ENCODE results near the gene HSBP1L1.

Gene HSBP1L1

DNA sequence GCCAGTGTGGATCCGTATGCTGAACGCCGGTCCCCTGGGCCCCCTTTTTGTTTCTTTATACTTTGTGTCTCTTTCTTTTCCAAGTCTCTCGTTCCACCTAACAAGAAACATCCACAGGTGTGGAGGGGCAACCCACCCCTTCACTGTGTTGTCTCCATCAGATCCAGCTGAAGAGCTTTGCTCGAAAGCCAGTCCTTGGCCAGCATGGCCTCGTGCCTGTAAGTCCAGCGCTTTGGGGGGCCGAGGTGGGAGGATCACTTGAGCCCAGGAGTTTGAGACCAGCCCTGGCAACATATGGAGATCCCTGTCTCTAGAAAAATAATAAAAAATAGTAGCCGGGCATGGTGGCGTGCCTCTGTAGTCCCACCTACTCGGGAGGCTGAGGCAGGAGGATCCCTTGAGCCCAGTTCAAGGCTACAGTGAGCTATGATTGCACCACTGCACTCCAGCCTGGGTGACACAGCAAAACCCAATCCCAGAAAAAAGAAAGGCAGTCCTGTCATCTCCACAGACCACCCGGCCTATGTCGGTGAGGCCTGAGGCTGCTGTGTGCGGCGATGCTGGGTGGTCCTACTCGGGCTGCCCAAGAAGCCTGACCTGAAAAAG is 3.4 kb upstream of the HSBP1L1 start:
- Mint-ChIP-seq H3K4me1 (ENCODE audit: low read depth) (peaks cover 34% of the 10 kb centered on the region), H3K36me3 (no peaks in the 10 kb centered on the region), H3K27ac (peak overlapping the region; percentile 0), H3K27me3 (no peaks in the 10 kb centered on the region), H3K4me3 (peak overlapping the region; percentile 65), H3K9me3 (ENCODE audit: low read depth) (no peaks in the 10 kb centered on the region)

DNA sequence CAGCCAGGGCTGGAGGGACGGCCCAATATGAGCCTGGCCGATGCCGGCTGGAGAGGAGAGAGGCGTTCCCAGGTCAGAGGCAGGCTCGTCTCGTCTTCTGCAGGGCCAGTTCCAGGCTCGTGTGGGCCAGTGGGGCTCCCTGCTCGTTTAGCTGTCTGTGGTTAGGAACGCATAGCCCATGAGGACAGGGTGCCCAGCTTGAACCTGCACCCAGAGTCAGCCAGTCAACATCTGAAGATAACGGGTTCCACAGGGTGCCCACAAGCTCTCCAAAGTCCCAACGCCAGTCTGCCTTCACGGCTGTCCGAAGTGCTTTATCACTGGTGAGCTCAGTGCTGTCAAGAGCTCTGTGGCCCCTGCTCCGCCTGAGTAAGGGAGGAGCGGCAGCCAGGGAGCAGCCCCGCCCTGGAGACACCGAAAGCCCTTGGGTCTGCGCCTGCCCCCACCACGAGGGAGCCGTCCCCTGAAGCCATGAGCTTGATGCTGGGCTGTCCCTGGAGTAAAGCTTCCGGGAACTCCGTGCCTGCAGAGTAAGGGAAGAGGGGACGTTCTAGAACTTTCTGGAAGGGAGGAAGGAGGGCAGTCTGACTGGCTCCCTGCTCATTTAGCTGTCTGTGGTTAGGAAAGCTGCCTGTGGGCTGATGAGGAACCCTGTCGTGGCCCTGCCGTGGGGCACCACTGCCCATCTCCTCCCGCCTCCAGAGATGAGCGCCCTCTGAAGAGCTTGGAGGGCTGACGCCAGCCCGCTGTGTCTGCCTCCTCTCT is 2.7 kb upstream of the HSBP1L1 start:
- H3K4me1 Mint-ChIP-seq (ENCODE audit: low read depth): peaks cover 35% of the 10 kb centered on the region
- H3K36me3 Mint-ChIP-seq: no peaks in the 10 kb centered on the region
- H3K9me3 Mint-ChIP-seq (ENCODE audit: low read depth): no peaks in the 10 kb centered on the region
- no peak overlapping the region for H3K4me3 Mint-ChIP-seq
- H3K27ac Mint-ChIP-seq: no peak overlapping the region
- H3K27me3 Mint-ChIP-seq: no peaks in the 10 kb centered on the region

DNA sequence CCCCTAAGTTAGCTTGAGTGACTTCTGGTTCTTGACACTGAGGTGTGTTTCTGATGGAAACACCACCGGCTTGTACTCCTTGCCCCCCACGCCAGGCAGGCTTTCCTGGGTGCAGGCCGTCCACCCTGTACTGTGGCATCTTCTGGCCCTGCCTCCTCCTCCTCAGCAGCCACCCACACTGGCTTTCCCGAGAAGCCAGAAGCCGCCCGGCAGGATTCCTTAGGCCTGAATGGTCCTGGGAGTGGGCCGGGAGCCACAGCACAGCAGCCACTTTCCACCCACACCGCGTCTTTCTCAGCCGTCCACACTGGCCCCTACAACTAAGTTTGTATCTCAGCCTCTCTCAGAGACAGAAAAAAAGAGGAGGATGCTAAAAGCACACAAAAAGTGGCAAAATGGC is 2.1 kb upstream of the HSBP1L1 start:
- Mint-ChIP-seq H3K27me3 (no peaks in the 10 kb centered on the region), H3K9me3 (ENCODE audit: low read depth) (no peaks in the 10 kb centered on the region), H3K27ac (no peak overlapping the region), H3K4me1 (ENCODE audit: low read depth) (peaks cover 39% of the 10 kb centered on the region), H3K36me3 (no peaks in the 10 kb centered on the region), H3K4me3 (no peak overlapping the region)

DNA sequence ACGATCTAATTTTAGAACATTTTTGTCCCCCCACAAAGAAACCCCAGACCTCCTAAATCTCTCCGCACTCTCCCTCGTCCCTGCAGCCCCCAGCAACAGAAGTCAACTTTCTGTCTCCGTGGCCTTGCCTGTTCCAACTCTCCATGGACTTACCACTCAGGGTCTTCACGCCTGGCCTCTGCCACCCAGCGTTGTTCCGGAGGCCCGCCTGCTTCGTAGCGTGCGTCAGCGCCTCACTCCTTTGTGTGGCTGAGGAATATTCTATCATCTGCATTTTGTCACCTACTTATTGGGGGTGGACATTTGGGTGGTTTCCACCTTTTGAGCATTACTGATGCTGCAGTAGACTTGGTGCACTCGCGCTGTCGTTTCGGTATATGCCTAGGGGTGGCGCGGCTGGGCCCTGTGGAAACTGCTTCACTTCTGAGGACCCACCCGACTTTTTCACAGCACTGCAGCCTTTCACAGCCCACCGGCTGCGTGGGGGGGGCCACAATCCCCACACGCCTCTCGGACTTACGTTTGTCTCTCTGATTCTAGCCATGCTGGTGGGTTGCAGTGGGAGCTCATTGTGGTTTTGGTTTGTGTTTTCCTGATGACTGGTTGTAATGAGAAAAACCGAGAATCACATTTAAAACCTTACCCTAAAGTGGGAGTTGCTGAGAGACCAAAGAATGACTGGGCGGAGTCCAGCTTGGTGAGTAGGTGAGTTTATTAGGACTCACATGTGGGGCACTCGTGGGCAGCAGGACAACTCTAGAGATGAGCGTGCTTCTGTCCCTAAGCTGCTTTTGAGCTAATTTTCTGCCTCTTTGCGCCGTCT is 1.4 kb upstream of the HSBP1L1 start:
- Mint-ChIP-seq H3K4me3 (peak overlapping the region; percentile 76), H3K9me3 (ENCODE audit: low read depth) (no peaks in the 10 kb centered on the region), H3K4me1 (ENCODE audit: low read depth) (peaks cover 40% of the 10 kb centered on the region), H3K27ac (peak overlapping the region; percentile 61), H3K27me3 (no peaks in the 10 kb centered on the region), H3K36me3 (no peaks in the 10 kb centered on the region)

DNA sequence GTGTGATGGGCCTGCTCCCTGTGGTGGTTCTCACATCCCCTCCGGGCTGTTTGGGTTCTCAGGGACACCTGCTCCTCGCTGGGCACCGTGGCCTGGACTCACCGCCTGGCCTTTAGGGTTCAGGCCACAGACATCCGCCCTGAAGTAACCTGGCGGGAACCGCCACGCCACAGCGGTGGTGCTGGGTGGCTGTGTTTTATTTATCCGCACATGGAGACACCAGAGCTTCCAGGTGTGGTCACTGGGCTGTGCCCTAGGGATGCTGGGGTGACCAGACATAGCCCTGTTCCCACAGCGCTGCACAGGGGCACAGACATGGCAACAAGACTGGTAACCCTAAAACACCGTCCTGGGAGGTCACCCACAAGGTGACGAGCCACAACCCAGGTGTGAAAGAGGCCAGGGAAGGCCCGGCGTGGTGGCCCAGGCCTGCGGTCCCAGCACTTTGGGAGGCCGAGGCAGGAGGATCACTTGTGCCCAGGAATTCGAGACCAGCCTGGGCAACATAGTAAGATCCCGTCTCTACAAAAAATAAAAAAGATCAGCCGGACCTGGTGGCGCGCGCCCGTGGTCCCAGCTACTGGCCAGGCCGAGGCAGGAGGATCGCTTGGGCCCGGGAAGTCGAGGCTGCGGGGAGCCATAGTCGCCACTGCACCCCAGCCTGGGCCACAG is 649 bp upstream of the HSBP1L1 start:
- Mint-ChIP-seq H3K27ac (no peak overlapping the region), H3K4me3 (peak overlapping the region; percentile 61), H3K27me3 (no peaks in the 10 kb centered on the region), H3K4me1 (ENCODE audit: low read depth) (peaks cover 40% of the 10 kb centered on the region), H3K36me3 (no peaks in the 10 kb centered on the region), H3K9me3 (ENCODE audit: low read depth) (no peaks in the 10 kb centered on the region)

DNA sequence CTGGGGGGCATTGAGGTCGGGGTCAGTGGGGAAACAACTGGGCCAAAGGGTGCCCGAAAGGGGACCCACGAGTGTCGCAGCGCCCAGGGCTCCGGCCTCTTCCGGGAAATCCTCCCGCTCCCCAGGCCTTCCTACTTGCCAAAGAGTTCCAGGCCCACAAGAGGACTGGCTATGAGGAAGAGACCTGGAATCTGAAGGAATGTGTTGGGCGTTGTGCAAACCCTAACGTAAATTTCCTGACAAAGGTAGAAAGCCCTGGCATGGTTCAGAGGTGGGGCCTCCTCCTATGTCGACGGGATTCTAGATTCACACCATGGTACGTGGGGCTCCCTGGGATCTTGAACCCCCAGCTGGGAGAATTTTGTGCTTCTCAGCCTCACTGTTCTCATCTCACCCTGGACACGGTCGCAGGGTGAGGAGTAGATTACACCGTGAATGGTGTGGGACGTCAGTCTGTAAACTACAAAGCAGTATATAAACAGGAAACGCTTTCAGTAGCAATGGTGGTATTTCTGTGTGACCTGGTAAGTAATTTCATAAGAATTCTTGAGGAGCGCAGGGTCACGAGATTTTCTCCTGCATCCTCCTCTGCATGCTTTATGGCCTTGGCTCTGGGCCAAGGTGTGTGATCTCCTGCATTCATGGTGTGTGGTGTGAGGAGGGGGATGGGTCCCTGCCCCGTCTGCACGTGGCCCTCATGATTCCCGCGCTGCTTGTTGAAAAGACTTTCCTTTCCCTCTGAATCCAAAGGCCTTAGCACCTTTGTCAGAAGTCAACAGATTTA is 868 bp downstream of the HSBP1L1 start:
- no peaks in the 10 kb centered on the region for H3K36me3 Mint-ChIP-seq
- H3K27me3 Mint-ChIP-seq: no peaks in the 10 kb centered on the region
- H3K9me3 Mint-ChIP-seq (ENCODE audit: low read depth): no peaks in the 10 kb centered on the region
- H3K4me3 Mint-ChIP-seq: peak overlapping the region; percentile 85
- peak overlapping the region; percentile 89 for H3K27ac Mint-ChIP-seq
- H3K4me1 Mint-ChIP-seq (ENCODE audit: low read depth): peaks cover 35% of the 10 kb centered on the region

DNA sequence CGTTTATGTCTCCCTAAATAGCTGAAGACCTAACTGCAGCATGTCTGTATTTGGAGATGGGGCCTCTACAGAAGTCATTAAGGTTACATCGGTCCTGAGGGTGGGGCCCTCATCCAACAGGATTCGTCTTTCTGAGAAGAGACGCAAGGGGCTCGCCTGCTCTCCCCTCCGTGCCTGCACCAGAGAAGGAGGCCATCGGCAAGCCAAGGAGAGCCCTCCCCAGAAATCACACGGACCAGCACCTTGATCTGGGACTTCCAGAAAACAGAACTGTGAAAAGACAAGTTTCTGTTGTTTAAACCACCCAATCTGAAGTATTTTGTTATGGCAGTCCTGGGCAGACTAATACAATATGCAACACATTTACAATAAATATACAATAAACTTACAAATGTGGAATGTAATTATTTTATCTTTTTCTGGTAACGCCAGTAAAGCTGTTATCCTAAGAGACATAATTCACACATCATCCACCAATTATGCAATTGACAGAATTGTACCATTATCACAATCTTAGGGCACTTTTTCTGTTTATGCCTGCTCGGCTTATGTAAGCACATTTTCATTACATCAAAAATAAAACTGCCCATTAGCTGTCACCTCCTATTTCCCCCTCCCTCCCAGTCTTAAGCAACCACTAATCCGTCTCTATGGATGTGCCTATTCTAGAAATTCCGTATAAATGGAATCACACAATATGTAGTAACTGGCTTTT is 6.1 kb downstream of the HSBP1L1 start:
- H3K27me3 Mint-ChIP-seq: no peaks in the 10 kb centered on the region
- H3K9me3 Mint-ChIP-seq (ENCODE audit: low read depth): no peaks in the 10 kb centered on the region

DNA sequence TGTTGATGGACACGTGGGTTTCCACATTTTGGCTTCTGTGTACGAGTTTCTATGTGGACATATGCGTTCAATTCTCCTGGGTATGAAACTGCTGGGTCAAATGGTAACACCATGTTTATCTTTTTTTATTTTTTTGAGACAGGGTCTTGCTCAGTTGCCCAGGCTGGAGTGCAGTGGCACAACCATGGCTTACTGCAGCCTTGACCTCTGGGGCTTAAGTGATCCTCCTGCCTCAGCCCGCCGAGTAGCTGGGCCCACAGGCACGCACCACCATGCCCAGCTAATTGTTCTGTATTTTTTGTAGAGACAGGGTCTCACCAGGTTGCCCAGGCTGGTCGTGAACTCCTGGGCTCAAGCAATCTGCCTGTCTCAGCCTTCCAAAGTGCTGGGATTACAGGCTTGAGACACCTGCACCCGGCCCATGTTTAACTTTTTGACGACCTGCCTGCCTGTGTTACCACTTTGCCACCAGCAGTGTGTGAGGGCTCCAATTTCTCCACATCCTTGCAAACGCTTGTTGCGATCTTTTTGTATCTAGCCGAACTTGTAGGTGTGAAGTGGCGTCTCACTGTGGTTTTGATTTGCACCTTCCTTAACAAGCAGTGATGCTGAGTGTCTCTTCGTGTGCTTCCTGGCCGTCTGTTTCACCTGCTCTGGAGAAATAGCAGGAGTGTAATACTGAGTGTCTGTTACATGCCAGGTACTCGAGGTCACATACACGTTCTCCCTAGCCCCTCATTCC is 6.9 kb downstream of the HSBP1L1 start:
- H3K4me3 Mint-ChIP-seq: no peak overlapping the region
- peak overlapping the region; percentile 81 for H3K27ac Mint-ChIP-seq
- no peaks in the 10 kb centered on the region for H3K27me3 Mint-ChIP-seq
- H3K9me3 Mint-ChIP-seq (ENCODE audit: low read depth): no peaks in the 10 kb centered on the region
- H3K4me1 Mint-ChIP-seq (ENCODE audit: low read depth): peaks cover 12% of the 10 kb centered on the region
- peaks cover 5% of the 10 kb centered on the region for H3K36me3 Mint-ChIP-seq

More for the DNA sequence above, 6.1 kb downstream of the HSBP1L1 start:
- Mint-ChIP-seq H3K36me3 (peaks cover 5% of the 10 kb centered on the region), H3K4me1 (ENCODE audit: low read depth) (peaks cover 13% of the 10 kb centered on the region), H3K4me3 (no peak overlapping the region), H3K27ac (no peak overlapping the region)

DNA sequence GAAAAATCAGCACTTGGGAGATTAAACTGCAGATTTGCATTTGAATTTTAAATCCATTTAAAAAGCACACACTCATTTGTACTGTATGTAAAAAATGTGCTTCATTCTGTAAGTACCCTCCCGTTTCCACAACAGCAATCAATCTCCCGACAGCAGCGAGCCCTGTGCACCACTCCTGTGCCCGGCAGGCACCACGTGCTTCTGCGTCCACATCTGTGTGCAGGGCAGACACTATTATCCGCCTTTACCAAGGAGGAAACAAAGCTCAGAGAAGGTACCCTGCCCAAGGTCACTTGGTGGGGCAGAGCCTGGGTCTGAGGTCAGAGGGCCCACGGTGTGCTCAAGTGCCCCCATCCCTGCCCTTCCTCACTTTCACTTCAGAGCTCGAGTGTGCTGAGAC is 7.5 kb downstream of the HSBP1L1 start:
- Mint-ChIP-seq H3K4me3 (no peak overlapping the region), H3K9me3 (ENCODE audit: low read depth) (no peaks in the 10 kb centered on the region), H3K4me1 (ENCODE audit: low read depth) (peaks cover 10% of the 10 kb centered on the region), H3K27me3 (no peaks in the 10 kb centered on the region), H3K27ac (peak overlapping the region; percentile 81), H3K36me3 (peaks cover 5% of the 10 kb centered on the region)

DNA sequence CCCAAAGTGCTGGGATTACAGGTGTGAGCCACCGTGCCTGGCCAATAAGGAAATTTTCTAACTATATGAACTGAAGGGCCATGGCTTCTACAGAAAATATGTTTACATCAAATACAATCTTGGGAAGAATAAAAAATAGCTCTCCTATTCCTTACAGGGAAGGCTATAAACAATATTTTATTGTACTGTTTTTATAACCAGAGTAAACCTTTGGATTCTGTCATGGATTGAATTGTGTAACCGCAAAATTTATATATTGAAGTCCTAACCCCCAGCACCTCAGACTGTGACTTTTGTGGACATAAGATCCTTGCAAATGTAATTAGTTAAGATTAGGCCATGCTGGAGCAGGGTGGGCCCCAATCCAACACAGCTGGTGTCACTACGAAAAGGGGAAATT is 8.3 kb downstream of the HSBP1L1 start:
- peaks cover 11% of the 10 kb centered on the region for H3K4me1 Mint-ChIP-seq (ENCODE audit: low read depth)
- H3K4me3 Mint-ChIP-seq: no peak overlapping the region
- no peak overlapping the region for H3K27ac Mint-ChIP-seq
- H3K27me3 Mint-ChIP-seq: no peaks in the 10 kb centered on the region
- peaks cover 5% of the 10 kb centered on the region for H3K36me3 Mint-ChIP-seq
- no peaks in the 10 kb centered on the region for H3K9me3 Mint-ChIP-seq (ENCODE audit: low read depth)

DNA sequence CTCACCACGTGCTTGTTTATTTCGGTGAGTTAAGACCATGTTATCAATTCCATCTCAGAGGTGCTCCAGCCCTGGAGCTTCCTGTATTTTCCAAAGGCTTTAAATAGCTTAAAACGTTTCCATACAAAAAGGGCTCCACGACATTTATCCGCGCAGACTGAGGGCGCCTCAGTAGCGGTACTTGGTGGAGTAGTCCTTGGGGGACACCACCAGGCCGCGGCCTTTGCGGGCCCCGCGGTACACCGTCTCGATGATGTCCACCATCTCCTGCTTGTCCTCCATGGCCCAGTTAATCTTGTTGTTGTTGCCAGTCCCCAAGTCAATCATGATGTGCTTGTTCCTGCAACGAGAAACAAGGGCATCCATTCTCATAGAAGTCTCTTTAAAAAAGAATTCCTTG is 9.1 kb downstream of the HSBP1L1 start:
- H3K9me3 Mint-ChIP-seq (ENCODE audit: low read depth): no peaks in the 10 kb centered on the region

DNA sequence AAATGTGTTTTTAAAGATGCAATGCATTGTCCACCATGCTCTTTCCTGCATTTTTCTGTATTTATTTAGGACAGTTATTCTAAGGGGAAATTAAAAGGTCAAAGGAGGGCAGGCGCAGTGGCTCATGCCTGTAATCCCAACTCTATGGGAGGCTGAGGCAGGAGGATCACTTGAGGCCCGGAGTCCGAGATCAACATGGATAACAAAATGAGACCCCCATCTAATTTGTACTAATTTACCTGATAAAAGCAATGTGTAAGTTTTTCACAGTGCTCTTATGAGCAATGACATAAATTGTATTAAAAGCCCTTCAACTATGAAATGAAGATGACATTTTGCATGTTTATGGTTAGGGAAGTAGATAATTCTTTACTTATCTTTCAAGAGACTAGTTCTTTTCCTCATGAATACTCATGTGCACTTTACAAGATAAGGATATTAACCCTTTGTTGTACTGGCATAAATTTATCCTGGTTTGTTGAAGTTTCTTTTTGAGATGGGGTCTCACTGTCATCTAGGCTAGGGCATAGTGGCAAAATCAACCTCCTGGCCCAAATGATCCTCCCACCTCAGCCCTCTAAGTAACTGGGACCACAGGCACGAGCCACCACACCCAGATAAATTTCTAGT is 9.7 kb downstream of the HSBP1L1 start:
- Mint-ChIP-seq H3K9me3 (ENCODE audit: low read depth) (no peaks in the 10 kb centered on the region), H3K4me3 (no peak overlapping the region), H3K27ac (no peak overlapping the region), H3K4me1 (ENCODE audit: low read depth) (peaks cover 16% of the 10 kb centered on the region), H3K27me3 (no peaks in the 10 kb centered on the region), H3K36me3 (peaks cover 5% of the 10 kb centered on the region)

More for the DNA sequence above, 9.1 kb downstream of the HSBP1L1 start:
- Mint-ChIP-seq H3K36me3 (peaks cover 5% of the 10 kb centered on the region), H3K27me3 (no peaks in the 10 kb centered on the region), H3K27ac (no peak overlapping the region), H3K4me1 (ENCODE audit: low read depth) (peaks cover 15% of the 10 kb centered on the region), H3K4me3 (no peak overlapping the region)

DNA sequence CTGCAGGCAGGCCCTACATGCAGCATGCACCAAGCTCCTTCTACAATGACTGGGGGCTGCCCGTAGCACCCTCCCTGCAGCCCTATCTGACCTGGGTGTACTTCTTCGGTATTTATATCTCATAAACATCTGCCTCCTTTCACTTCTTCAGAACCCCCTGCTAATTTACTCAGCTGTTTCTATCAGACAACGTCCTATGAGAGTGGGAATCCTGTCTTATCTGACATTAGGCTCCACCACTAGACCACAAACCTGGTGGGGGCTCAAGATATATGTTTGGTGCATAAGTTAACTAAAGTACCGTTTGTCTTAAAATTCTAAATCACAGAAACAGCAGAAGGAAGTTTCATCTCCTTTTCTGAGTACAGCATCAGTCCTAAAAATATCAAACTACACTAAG is 10.6 kb downstream of the HSBP1L1 start:
- Mint-ChIP-seq H3K27me3 (no peaks in the 10 kb centered on the region), H3K9me3 (ENCODE audit: low read depth) (no peaks in the 10 kb centered on the region), H3K36me3 (peaks cover 5% of the 10 kb centered on the region), H3K27ac (peak overlapping the region; percentile 16), H3K4me1 (ENCODE audit: low read depth) (peaks cover 22% of the 10 kb centered on the region), H3K4me3 (no peak overlapping the region)
